ENCODE data around the gene TLK1.

The TLK1 gene

DNA sequence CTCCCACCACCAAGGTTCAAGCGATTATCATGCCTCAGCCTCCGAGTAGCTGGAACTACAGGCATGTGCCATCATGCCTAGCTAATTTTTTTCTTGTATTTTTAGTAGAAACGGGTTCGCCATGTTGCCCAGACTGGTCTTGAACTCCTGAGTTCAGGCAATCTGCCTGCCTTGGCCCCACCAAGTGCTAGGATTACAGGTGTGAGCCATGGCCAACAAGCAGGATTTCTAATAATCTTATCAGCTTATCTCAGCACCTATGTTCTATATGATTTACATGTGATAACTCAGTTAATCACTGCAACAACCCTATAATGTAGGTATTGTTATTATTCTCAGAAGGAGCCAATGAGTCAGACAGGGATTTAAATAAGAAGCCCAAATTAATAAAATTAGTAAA lies 151.3 kb downstream of the TLK1 start:
- DNase-seq (ENCODE audit: low read depth in 2 of 2, low spot score in 1 of 2) = no peak

GRCh38 chr2:171008550-171009205 lies 152.0 kb downstream of the TLK1 start:
- DNase-seq (ENCODE audit: low read depth in 2 of 2, low spot score in 1 of 2) = no peak

GRCh38 chr2:171004833-171005232 lies 155.9 kb downstream of the TLK1 start:
- no peak for DNase-seq (ENCODE audit: low read depth in 2 of 2, low spot score in 1 of 2)

DNA sequence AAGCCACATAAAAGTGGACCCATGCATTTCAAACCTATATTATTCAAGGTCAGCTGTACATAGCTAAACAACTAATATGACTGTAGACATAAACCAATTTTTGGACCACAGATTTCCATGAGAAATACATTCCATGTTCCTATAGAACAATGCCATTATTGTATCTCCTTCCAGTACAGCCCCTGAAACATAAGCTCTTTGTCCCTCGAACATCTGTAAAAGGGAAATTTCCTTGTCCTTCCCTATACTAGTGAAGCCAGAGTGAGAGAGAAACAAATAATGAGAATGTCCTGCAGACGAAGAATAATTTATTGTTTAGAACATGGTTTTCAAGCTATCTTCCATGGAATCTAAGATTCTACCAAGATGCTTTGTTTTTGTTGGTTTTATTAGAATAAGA lies 156.3 kb downstream of the TLK1 start:
- no peak for DNase-seq (ENCODE audit: low read depth in 2 of 2, low spot score in 1 of 2)

- no peak for DNase-seq (ENCODE audit: low read depth in 2 of 2, low spot score in 1 of 2)
Measured at GRCh38 chr2:170999654-171000053, 161.0 kb downstream of the TLK1 start.

GRCh38 chr2:170997893-170998597 lies 162.6 kb downstream of the TLK1 start:
- DNase-seq (ENCODE audit: low read depth in 2 of 2, low spot score in 1 of 2) = no peak

DNA sequence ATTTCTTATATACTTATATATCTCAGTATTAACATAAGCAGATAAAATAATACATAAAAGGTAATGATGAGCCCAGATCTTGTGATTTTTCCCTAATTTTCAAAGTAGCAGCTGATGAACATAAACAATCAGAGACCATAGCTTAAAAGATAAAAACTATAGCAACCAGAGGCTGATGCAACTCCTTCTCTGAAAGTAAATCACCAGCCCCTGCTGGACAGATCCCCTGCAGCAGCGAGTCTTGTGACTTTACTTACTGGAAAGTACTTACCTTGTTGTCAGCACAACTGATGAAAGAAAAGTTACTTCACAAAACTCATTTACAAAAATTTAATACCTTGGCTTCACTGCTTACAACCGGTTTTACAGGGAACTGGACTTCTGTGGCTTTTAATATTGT lies 164.4 kb downstream of the TLK1 start:
- no peak for DNase-seq (ENCODE audit: low read depth in 2 of 2, low spot score in 1 of 2)

DNA sequence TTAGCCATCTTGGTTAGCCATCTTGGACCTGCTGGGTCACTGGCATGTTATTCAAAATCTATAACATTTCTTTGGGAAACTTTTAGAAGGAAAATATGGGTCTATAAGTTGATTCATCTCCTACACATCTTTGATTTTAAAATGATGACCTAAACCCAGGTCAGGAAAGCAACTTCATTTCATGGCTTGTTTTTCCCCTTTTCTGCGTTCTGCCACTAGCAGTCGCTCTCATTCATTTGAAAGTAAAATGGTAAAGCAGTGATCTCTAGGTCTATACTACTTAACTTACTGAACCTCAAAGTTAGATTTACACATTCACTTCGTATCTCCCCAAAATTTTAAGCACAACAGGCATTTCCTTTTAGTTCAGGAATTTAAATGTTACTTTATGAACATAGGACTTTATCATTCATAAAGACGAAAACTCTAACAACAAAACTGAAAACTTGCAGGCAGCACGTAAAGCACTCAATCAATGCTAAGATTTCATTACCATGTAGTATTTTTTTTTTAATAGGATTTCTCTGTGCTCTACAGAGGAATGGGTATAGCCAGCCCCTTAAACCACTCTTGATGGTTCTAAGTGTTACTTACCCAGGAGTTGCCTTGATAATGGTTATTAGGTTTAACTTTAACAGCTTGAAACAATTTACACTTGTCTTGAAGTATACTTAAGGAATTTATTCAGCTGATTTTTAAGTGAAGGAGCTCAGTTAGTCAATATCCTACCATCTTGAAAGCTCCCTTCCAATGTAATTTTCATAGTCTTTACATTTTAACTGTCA lies 169.1 kb downstream of the TLK1 start:
- no peak for DNase-seq (ENCODE audit: low read depth in 2 of 2, low spot score in 1 of 2)

DNA sequence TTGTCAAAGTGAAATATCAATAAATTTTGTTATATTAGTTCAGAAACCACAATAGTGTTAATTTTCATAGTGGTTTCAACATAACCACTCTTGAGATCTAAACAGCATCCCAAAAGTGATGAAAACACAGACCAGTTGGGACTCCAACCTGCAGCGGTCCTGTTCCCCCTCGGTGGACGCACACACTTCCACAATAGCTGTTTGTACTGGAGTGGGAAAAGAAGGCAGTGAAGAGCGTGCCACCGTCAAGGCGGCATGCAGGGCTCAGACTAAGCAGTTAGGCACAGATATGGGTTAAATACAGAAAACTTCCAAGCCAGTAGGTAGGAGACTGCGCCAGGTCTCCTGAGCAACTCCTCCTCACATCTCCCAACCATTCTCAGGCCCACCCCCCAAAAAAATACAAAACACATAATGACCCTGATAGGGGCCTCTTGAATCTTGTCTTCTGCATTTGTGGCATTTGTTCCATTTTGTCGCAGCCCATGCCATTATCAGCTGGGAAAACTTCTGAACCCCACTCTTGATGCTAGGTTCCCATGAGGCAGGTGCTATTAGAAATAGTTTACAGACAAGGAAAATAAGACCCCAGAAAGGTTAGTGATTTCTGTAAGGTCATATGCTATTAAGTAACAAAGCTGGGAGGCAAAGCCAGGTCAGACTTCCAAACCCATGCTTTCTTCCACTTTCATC lies 174.0 kb downstream of the TLK1 start:
- no peak for DNase-seq (ENCODE audit: low read depth in 2 of 2, low spot score in 1 of 2)

GRCh38 chr2:170985407-170985806 lies 175.3 kb downstream of the TLK1 start:
- DNase-seq (ENCODE audit: low read depth in 2 of 2, low spot score in 1 of 2) = no peak

DNA sequence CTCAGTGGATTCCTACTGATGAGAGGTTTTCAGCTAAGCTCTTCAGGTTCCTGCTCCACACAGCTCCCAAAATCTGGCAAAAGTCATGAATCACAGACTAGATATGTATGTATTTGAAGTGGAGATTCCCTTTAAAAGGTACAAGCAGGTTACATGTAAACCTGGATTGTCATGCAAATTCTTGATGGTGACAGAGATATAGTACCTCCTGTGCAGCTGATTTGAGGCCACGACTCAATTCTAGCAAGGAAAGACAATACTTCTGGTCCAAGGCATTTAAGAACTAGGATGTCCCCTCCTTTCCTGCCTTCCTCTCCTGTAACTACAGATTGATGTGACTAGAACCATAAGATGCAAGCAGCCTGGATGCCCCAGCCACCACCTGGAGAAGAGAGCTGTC lies 176.6 kb downstream of the TLK1 start:
- DNase-seq (ENCODE audit: low read depth in 2 of 2, low spot score in 1 of 2) = no peak

DNA sequence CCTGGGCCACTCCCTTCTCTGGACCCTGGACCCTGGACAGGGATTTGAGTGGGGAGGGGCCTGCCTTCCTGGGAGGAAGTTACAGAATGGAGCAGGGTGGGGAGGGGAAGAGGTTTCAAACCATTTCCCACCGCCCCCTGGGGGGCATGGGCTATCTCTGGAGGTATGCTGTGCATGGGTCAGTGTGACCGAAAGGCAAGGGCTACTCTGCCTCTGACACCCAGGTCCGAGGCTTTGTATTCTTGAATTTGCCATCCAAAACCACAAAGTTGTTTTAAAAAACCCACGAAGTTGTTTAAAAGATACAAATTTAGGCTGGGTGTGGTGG lies 184.8 kb downstream of the TLK1 start:
- DNase-seq (ENCODE audit: low read depth in 2 of 2, low spot score in 1 of 2) = no peak

GRCh38 chr2:170975127-170975942 lies 185.4 kb downstream of the TLK1 start:
- no peak for DNase-seq (ENCODE audit: low read depth in 2 of 2, low spot score in 1 of 2)

DNA sequence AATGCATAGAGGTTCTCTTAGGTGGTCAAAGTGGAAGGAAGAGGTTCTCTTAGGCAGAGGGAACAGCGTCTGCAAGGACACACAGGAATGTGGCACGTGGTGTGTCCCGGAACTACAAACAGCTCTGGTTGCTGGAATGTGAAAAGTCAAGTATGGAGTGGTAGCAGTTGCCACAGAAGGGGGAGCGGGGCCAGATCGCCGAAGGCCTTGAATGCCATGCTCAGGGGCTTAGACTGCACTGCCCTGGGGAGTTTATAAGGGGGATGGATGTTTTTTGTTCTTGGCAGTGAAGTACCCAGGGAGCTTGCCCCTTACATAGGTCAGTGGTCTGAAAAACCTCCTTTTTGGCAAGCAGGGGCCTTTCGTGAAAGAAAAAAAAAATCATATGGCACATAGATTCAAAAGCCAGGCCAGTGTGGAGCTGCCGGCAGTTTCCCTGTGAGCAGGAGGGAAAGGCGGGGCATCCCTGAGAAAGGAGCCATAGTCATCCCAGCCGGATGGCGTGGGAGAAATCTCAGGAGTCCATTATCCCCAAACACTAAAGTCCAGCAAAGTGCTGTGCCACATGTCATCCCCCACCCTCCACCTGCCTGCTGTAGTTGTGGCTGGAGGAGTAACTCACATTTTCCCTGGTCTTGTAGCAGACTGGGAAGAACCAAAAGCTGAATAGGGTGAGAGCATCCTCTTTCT lies 186.2 kb downstream of the TLK1 start:
- no peak for DNase-seq (ENCODE audit: low read depth in 2 of 2, low spot score in 1 of 2)

DNA sequence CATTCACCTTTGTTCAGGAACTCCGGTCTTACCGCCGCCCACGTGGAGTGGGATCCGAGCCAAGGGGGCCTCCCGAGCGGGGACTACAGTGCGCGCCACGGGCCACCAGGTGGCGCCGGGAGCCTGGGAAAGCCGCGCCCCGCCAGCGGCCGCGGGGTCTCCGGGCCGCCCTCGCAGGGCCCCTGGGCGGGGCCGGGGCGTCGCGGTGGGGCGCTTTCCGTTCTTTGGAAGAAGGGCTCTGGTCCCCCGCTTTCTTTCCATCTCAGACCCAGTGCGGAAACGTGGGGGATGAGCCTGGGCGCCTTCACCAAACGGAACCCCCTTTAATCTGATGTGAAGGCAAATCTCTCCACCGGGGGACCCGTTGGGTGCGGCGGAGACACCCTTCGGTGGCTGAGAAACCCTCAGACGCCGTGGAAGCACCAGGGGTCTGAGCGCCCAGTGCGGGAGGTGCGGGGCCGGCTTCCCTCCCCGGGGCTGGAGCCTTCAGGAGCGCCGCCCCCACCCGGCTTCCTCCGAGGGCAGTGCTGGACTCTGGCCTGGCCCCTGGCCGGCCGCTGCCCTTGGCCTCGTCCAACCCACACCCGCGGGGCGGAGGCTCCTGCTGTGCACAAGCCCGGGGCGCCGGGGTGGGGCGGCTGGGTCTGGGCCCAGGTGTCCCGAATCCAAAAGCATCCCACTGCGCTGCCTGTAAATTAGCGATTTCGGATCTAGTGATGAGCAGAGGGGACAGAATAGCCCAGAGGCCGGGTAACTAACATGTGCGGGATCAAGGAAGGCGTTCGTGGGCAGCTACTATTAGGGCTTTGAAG lies 187.0 kb downstream of the TLK1 start:
- DNase-seq (ENCODE audit: low read depth in 2 of 2, low spot score in 1 of 2) = peak; percentile 66 to 81

DNA sequence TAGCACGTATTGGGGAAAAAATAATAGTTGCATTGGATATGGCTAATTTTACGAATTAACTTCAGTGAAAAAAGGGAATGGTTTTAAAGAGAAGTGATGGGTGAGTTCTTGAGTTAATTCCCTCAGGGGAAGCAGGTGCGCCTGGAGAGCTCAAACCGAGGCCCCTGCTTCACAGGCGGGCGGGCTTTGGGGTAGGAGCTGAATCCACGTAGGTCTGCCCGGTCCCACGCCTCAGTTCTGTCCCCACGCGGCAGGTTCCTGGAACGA lies 187.5 kb downstream of the TLK1 start:
- DNase-seq (ENCODE audit: low read depth in 2 of 2, low spot score in 1 of 2) = no peak

DNA sequence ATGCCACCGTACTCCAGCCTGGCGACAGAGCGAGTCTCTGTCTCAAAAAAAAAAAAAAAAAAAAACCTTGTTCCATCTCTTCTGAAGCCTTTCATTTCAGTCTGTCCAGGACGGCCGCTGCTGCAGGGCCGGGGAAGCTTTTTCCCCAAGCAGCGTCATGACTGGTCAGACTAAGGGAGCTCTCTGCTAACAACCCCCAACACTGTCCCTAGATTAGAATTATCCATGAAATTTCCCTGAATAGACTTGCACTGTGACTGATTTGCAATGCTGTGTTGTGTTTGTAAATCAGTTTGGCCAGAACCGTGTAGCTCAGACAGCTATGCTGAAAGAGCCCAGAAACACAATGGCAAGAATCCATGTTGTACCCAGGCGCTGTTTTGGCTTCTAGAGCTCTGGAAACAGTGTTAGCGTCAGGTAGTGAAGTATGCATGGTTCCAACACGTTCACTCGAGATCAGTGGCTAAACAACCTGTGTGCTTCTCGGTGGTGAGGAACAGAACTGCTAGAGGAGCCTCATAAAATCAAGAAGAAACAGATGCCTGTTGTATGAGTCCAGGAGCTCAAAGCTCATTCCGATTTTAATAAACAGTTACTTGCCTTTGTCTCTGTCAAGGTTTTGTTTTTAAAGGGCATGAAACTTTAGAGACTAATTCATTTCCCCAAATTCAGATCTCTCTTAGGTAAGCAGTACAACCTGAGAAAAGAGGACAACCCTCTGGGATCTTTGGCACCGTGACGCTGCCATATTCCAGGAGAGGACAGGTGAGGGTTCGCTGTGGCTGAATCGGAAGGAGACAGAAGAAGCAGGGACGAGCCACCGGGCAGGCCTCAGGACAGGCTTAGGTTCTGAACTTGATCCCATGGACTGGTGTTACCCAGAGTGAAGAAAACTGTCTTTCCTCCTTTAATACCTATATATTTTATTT lies 188.1 kb downstream of the TLK1 start:
- DNase-seq (ENCODE audit: low read depth in 2 of 2, low spot score in 1 of 2) = no peak

DNA sequence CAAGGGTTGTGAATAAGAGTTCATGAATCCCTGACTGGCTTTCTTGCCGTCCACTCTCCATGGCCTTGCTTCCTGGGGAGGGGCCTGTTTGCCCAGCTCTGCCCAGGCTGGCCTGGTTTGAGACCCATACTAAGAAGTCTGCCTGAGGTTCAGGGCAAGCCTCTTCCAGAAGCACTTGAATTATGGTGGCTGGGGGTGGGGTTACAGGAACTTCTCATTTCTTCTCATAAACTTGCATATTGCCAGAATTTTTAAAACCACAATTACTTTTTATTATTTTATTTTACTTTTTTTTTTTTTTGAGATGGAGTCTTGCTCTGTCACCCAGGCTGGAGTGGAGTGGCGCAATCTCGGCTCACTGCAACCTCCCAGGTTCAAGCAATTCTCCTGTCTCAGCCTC lies 189.6 kb downstream of the TLK1 start:
- no peak for DNase-seq (ENCODE audit: low read depth in 2 of 2, low spot score in 1 of 2)

All from stimulated activated CD8-positive, alpha-beta memory T cell treated with anti-CD3 and anti-CD28 coated beads, Interleukin-4, amount 100 ng/mL, for 1 hour (primary cell).